ENCODE results near the gene CXCL8.

GRCh38 chr4:73770917-73771316, 30.5 kb downstream of the CXCL8 start:
- TF ChIP-seq CTCF (IDR thresholded peaks at IDR 0.05) (no peak), POLR2AphosphoS5 (IDR thresholded peaks at IDR 0.05; ENCODE audit: low read depth, low read length) (no peak), SIN3A (IDR thresholded peaks at IDR 0.05; ENCODE audit: borderline replicate concordance, insufficient read depth, low read depth, low read length) (no peak)

All from Panc1 (cell line).